ENCODE data around the gene SLC16A14. TPM values are rescaled to one million over a fixed set of nuclear protein-coding genes. Genes with fewer than 3 reads are reported as not detected.

SLC16A14 gene
- total RNA-seq, 1 donor from 2014 or later: 4.4 TPM

DNA sequence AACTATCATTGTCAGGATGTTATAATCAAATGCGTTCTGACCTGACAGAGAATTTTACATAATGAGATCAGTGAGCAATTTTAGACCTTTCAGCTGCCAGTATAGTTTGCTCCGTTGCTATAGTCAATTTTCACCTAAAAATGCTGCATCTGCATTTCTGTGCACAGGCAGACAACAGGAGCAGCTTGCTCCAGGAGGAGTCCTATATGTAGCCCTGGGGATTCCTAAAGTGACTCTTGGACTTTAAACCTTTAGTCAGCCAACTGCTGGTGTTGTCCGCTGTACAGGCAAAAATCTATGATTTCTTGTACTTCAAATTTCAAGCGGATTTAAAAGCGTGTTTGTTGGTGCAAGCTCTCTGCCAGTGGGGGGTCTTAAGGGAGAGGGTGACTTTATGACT, 25.7 kb downstream of the SLC16A14 start:
- no peak overlapping the region for H3K4me3 Mint-ChIP-seq (ENCODE audit: unreplicated experiment)

DNA sequence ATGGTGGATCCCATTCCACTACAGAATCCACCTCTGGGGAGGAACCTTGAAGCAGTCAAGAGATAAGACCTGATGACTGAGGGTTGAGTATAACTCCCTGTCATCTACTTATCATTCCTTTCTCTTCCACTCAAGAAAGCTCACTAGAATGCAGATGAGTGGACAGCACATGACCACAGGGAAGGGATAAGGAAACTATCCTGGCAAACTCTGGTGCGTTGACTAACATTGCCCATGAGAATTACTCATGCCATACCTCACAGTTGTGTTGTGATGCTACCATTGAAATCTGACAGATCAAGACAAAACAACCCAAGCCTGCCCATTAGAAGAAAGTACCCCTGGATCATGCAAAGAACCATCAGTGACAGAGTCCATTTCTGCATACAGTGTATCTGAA, 26.5 kb downstream of the SLC16A14 start:
- H3K4me3 Mint-ChIP-seq (ENCODE audit: unreplicated experiment): no peak overlapping the region
- H3K4me1 Mint-ChIP-seq (ENCODE audit: low read depth, unreplicated experiment): peaks cover 2% of the 10 kb centered on the region
- no peaks in the 10 kb centered on the region for H3K36me3 Mint-ChIP-seq (ENCODE audit: unreplicated experiment)
- peaks cover 3% of the 10 kb centered on the region for H3K9me3 Mint-ChIP-seq (ENCODE audit: unreplicated experiment)
- no peak overlapping the region for H3K27ac Mint-ChIP-seq (ENCODE audit: unreplicated experiment)
- DNase-seq: no peak
- H3K27me3 Mint-ChIP-seq (ENCODE audit: unreplicated experiment): peaks cover 3% of the 10 kb centered on the region
- no peak for TF ChIP-seq CTCF (IDR thresholded peaks at IDR 0.05; ENCODE audit: partially characterized antibody, unreplicated experiment)

More for the DNA sequence above, 25.7 kb downstream of the SLC16A14 start:
- peaks cover 3% of the 10 kb centered on the region for H3K27me3 Mint-ChIP-seq (ENCODE audit: unreplicated experiment)
- peaks cover 3% of the 10 kb centered on the region for H3K9me3 Mint-ChIP-seq (ENCODE audit: unreplicated experiment)
- TF ChIP-seq CTCF (IDR thresholded peaks at IDR 0.05; ENCODE audit: partially characterized antibody, unreplicated experiment): no peak
- no peaks in the 10 kb centered on the region for H3K36me3 Mint-ChIP-seq (ENCODE audit: unreplicated experiment)
- H3K27ac Mint-ChIP-seq (ENCODE audit: unreplicated experiment): no peak overlapping the region
- DNase-seq: no peak
- no peaks in the 10 kb centered on the region for H3K4me1 Mint-ChIP-seq (ENCODE audit: low read depth, unreplicated experiment)

DNA sequence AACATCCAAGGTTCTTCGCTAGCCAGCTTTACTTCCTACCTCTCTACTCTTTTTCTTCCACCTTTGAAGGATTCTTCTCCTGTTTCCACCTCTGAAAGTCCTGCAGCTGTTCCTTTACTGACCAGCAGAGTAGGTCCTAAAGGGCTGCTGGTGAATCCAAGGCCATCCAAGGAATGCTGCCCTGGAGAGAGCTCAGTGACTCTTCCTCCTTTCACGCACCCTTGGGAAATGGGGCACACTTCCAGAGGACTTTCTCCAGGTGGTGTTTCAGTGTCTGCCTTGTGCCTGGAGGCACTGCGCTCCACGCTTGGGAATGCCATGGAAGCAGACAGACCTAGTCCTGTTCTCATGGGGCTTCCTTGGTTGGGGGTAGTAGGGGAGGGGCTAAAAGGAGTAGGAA, 45.4 kb downstream of the SLC16A14 start:
- no peak for DNase-seq
- TF ChIP-seq CTCF (IDR thresholded peaks at IDR 0.05; ENCODE audit: partially characterized antibody, unreplicated experiment): no peak
- Mint-ChIP-seq H3K4me3 (ENCODE audit: unreplicated experiment) (no peak overlapping the region), H3K4me1 (ENCODE audit: low read depth, unreplicated experiment) (no peaks in the 10 kb centered on the region), H3K9me3 (ENCODE audit: unreplicated experiment) (no peaks in the 10 kb centered on the region), H3K36me3 (ENCODE audit: unreplicated experiment) (peaks cover 4% of the 10 kb centered on the region), H3K27me3 (ENCODE audit: unreplicated experiment) (no peaks in the 10 kb centered on the region), H3K27ac (ENCODE audit: unreplicated experiment) (no peak overlapping the region)

GRCh38 chr2:230019742-230020141, 49.0 kb downstream of the SLC16A14 start:
- Mint-ChIP-seq H3K4me3 (ENCODE audit: unreplicated experiment) (no peak overlapping the region), H3K27me3 (ENCODE audit: unreplicated experiment) (no peaks in the 10 kb centered on the region), H3K9me3 (ENCODE audit: unreplicated experiment) (no peaks in the 10 kb centered on the region), H3K27ac (ENCODE audit: unreplicated experiment) (no peak overlapping the region), H3K4me1 (ENCODE audit: low read depth, unreplicated experiment) (no peaks in the 10 kb centered on the region), H3K36me3 (ENCODE audit: unreplicated experiment) (peaks cover 9% of the 10 kb centered on the region)
- no peak for DNase-seq
- no peak for TF ChIP-seq CTCF (IDR thresholded peaks at IDR 0.05; ENCODE audit: partially characterized antibody, unreplicated experiment)

DNA sequence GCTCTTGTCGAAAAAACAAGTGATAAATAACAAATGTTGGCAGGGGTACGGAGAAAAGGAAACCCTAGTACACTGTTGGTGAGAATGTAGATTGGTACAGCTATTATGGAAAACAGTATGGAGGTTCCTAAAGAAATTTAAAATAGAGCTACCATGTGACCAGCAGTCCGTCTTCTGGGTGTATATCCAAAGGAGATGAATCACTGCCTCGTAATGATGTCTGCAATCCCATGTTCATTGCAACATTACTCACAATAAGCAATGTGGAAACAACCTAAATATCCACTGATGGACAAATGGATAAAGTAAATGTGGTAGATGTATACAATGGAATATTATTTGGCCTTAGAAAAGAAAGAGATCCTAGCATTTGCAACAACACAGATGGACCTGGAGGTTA, 50.6 kb downstream of the SLC16A14 start:
- H3K4me1 Mint-ChIP-seq (ENCODE audit: low read depth, unreplicated experiment): no peaks in the 10 kb centered on the region
- DNase-seq: no peak
- TF ChIP-seq CTCF (IDR thresholded peaks at IDR 0.05; ENCODE audit: partially characterized antibody, unreplicated experiment): no peak
- H3K36me3 Mint-ChIP-seq (ENCODE audit: unreplicated experiment): peaks cover 9% of the 10 kb centered on the region
- H3K27me3 Mint-ChIP-seq (ENCODE audit: unreplicated experiment): no peaks in the 10 kb centered on the region
- H3K4me3 Mint-ChIP-seq (ENCODE audit: unreplicated experiment): no peak overlapping the region
- H3K9me3 Mint-ChIP-seq (ENCODE audit: unreplicated experiment): no peaks in the 10 kb centered on the region
- H3K27ac Mint-ChIP-seq (ENCODE audit: unreplicated experiment): no peak overlapping the region

All from glutamatergic neuron (in vitro differentiated cells).